CD14-positive monocyte (primary cell): ENCODE results near the gene TAF10. TPM values are rescaled to one million over a fixed set of nuclear protein-coding genes. Genes with fewer than 3 reads are reported as not detected.

ENCODE experiments used
- DNase-seq, 3 donors: peaks; one replicate each; pipeline ENCODE4 v3.0.0-alpha.2; 2011 to 2022
- H2AFZ ChIP-seq: 2 replicates; pipeline ENCODE4 v1.6.0; 2012; ENCODE audit warnings: mild to moderate bottlenecking, low read depth, low read length, inconsistent platforms; ENCODE audit not compliant: insufficient read depth, poor library complexity, severe bottlenecking
- H3K27ac ChIP-seq, 2 donors: 1 replicate in 1 of 2; 2 replicates in 1 of 2; pipeline ENCODE4 v1.5.1; 2012 to 2013; ENCODE audit warnings: low read length in 2 of 2, control low read depth in 1 of 2, inconsistent platforms in 1 of 2, low read depth in 1 of 2, mild to moderate bottlenecking in 1 of 2
- H3K27me3 ChIP-seq, 2 donors: one replicate each; pipeline versions ENCODE4 v1.6.0 to v1.6.1; 2011 to 2013; ENCODE audit warnings: low read length in 2 of 2; ENCODE audit not compliant: control insufficient read depth in 2 of 2, insufficient read depth in 2 of 2
- H3K36me3 ChIP-seq, 2 donors: replicated peaks in 1 of 2; 1 replicate in 1 of 2; 2 replicates in 1 of 2; pipeline versions ENCODE4 v1.5.1 to v1.6.1; 2012 to 2013; ENCODE audit warnings: low read length in 2 of 2, control low read depth in 1 of 2, inconsistent platforms in 1 of 2, mild to moderate bottlenecking in 1 of 2; ENCODE audit not compliant: insufficient read depth in 2 of 2, control insufficient read depth in 1 of 2
- H3K4me1 ChIP-seq, 2 donors: 1 replicate in 1 of 2; 2 replicates in 1 of 2; pipeline versions ENCODE4 v1.5.1 to v1.6.1; 2012 to 2013; ENCODE audit warnings: low read length in 2 of 2, control low read depth in 1 of 2, inconsistent platforms in 1 of 2, mild to moderate bottlenecking in 1 of 2, moderate library complexity in 1 of 2; ENCODE audit not compliant: insufficient read depth in 2 of 2, control insufficient read depth in 1 of 2
- H3K4me2 ChIP-seq: replicated peaks from 2 replicates; pipeline ENCODE3; 2012; ENCODE audit warnings: low read length, moderate library complexity, mild to moderate bottlenecking; ENCODE audit not compliant: poor library complexity, severe bottlenecking; ENCODE audit errors: extremely low read depth
- H3K4me3 ChIP-seq, 3 experiments: fragments of 200-600 bp in 1 of 3; sonication (generic) in 1 of 3; replicated peaks in 1 of 3; 1 replicate in 2 of 3; 2 replicates in 1 of 3; pipeline ENCODE4 v1.5.1; 2011 to 2013; ENCODE audit warnings: low read length in 3 of 3, mild to moderate bottlenecking in 3 of 3, control low read depth in 2 of 3, low read depth in 2 of 3, inconsistent platforms in 1 of 3, moderate library complexity in 1 of 3
- H3K79me2 ChIP-seq: 2 replicates; pipeline ENCODE4 v1.6.0; 2012; ENCODE audit warnings: mild to moderate bottlenecking, control low read depth, inconsistent platforms, low read length, moderate library complexity; ENCODE audit not compliant: insufficient read depth
- H3K9ac ChIP-seq: 2 replicates; pipeline ENCODE4 v1.6.0; 2017; ENCODE audit warnings: low read length, mild to moderate bottlenecking; ENCODE audit not compliant: insufficient read depth, poor library complexity, severe bottlenecking
- H3K9me3 ChIP-seq, 2 donors: replicated peaks in 1 of 2; 1 replicate in 1 of 2; 2 replicates in 1 of 2; pipeline versions ENCODE4 v1.5.1 to v1.6.1; 2012 to 2013; ENCODE audit warnings: low read length in 2 of 2, control low read depth in 1 of 2; ENCODE audit not compliant: control insufficient read depth in 1 of 2, insufficient read depth in 1 of 2
- H4K20me1 ChIP-seq: 2 replicates; pipeline ENCODE4 v1.6.0; 2012; ENCODE audit warnings: mild to moderate bottlenecking, low read length, control low read depth, moderate library complexity; ENCODE audit not compliant: insufficient read depth
- H3K27ac Mint-ChIP-seq, 7 donors: one replicate each; pipeline ENCODE4 v1.8.0; 2020; ENCODE audit warnings: mild to moderate bottlenecking in 7 of 7, mixed read lengths in 7 of 7, moderate library complexity in 6 of 7, inconsistent platforms in 2 of 7
- H3K27me3 Mint-ChIP-seq, 3 donors: one replicate each; pipeline ENCODE4 v1.8.0; 2021 to 2022; ENCODE audit warnings: low read depth in 3 of 3, mild to moderate bottlenecking in 3 of 3, mixed read lengths in 3 of 3, moderate library complexity in 3 of 3, inconsistent platforms in 1 of 3
- H3K36me3 Mint-ChIP-seq, 2 donors: one replicate each; pipeline ENCODE4 v1.8.0; 2020; ENCODE audit warnings: mixed read lengths in 2 of 2, inconsistent platforms in 1 of 2, mild to moderate bottlenecking in 1 of 2
- H3K4me1 Mint-ChIP-seq: one replicate; pipeline ENCODE4 v1.8.0; 2020; ENCODE audit warnings: mild to moderate bottlenecking, mixed read lengths
- H3K4me3 Mint-ChIP-seq, 2 donors: one replicate each; pipeline ENCODE4 v1.8.0; 2020; ENCODE audit warnings: mild to moderate bottlenecking in 2 of 2, mixed read lengths in 2 of 2, moderate library complexity in 1 of 2
- H3K9me3 Mint-ChIP-seq, 7 donors: one replicate each; pipeline ENCODE4 v1.8.0; 2020 to 2022; ENCODE audit warnings: mixed read lengths in 7 of 7, mild to moderate bottlenecking in 6 of 7, moderate library complexity in 6 of 7, inconsistent platforms in 2 of 7
- WGBS: methylation state at CpG from one replicate; pipeline ENCODE4 v1.1.5; 2013; ENCODE audit warnings: missing lambda C conversion rate; ENCODE audit not compliant: insufficient coverage; 5-methylcytosine and 5-hydroxymethylcytosine counted together
- intact Hi-C, 2 donors: fragments of 100-400 bp; cut with micrococcal nuclease; formaldehyde crosslinking; loops; one replicate each; pipeline versions ENCODE4 v1.15.0 to v1.15.1; 2023
- polyA plus RNA-seq, 3 donors: library from polyadenylated mRNA; depleted of rRNA in 1 of 3; unstranded in 2 of 3; stranded (reverse) in 1 of 3; fragments of 300-500 nt in 2 of 3; fragments of >200 nt in 1 of 3; fragmentation: Illumina TruSeq in 2 of 3; gene quantifications; 1 replicate in 2 of 3; 2 replicates in 1 of 3; pipeline ENCODE4 v1.2.3, GENCODE V29; 2012 to 2021
- TF ChIP-seq, protein P1 (sequence below): fragments of 200-600 bp; IDR thresholded peaks from one replicate; pipeline ENCODE4 v1.8.0; 2022; ENCODE audit warnings: antibody characterized with exemption, mild to moderate bottlenecking

The TAF10 gene
- polyA plus RNA-seq, 3 donors = 137 to 233 (median 232) TPM

DNA sequence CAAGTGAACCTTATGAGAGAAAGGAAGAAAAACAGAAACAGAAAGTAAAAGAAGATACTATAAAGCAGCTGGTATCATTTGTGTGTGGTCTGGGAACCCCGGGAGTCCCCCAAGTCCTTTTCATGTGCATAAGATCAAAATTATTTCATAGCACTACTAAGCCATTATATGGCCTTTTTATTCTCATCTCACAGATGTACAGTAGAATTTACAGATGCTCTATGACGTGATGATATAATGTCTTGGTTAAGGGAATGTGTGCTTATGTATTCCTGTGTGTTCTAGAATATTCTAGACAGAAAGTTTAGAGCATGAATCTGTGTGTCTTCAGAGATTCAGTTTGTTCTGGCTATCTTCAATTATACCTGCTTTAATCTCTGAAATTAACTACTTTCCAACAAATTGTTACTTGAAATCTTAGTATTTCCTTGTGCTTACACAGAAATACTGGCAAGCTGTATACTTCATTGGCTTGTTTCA is 15.8 kb upstream of the TAF10 start:
- DNase-seq = no peak
- no CpG with 5 or more reads among the region's 2 CpGs for WGBS
- Mint-ChIP-seq H3K27ac (no peak overlapping the region), H3K4me3 (peak overlapping the region in 1 of 2 donors; percentile 39), H3K36me3 (no peaks in the 10 kb centered on the region), H3K9me3 (peaks cover 0 to 9% (median 0%) of the 10 kb centered on the region in 7 donors), H3K27me3 (peaks cover 0 to 2% (median 0%) of the 10 kb centered on the region in 3 donors), H3K4me1 (peaks cover 7% of the 10 kb centered on the region)
- Histone ChIP-seq H3K27ac (no peak overlapping the region), H3K4me2 (no peak overlapping the region), H3K9ac (no peak overlapping the region), H3K79me2 (no peaks in the 10 kb centered on the region), H3K4me1 (peaks cover 6 to 9% of the 10 kb centered on the region in 2 donors), H3K9me3 (no peaks in the 10 kb centered on the region), H3K27me3 (no peaks in the 10 kb centered on the region), H2AFZ (no peak overlapping the region), H3K4me3 (no peak overlapping the region), H4K20me1 (no peaks in the 10 kb centered on the region), H3K36me3 (no peaks in the 10 kb centered on the region)
- TF ChIP-seq, protein P1, sequence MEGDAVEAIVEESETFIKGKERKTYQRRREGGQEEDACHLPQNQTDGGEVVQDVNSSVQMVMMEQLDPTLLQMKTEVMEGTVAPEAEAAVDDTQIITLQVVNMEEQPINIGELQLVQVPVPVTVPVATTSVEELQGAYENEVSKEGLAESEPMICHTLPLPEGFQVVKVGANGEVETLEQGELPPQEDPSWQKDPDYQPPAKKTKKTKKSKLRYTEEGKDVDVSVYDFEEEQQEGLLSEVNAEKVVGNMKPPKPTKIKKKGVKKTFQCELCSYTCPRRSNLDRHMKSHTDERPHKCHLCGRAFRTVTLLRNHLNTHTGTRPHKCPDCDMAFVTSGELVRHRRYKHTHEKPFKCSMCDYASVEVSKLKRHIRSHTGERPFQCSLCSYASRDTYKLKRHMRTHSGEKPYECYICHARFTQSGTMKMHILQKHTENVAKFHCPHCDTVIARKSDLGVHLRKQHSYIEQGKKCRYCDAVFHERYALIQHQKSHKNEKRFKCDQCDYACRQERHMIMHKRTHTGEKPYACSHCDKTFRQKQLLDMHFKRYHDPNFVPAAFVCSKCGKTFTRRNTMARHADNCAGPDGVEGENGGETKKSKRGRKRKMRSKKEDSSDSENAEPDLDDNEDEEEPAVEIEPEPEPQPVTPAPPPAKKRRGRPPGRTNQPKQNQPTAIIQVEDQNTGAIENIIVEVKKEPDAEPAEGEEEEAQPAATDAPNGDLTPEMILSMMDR = no peak
- intact Hi-C loops = no loop called here

DNA sequence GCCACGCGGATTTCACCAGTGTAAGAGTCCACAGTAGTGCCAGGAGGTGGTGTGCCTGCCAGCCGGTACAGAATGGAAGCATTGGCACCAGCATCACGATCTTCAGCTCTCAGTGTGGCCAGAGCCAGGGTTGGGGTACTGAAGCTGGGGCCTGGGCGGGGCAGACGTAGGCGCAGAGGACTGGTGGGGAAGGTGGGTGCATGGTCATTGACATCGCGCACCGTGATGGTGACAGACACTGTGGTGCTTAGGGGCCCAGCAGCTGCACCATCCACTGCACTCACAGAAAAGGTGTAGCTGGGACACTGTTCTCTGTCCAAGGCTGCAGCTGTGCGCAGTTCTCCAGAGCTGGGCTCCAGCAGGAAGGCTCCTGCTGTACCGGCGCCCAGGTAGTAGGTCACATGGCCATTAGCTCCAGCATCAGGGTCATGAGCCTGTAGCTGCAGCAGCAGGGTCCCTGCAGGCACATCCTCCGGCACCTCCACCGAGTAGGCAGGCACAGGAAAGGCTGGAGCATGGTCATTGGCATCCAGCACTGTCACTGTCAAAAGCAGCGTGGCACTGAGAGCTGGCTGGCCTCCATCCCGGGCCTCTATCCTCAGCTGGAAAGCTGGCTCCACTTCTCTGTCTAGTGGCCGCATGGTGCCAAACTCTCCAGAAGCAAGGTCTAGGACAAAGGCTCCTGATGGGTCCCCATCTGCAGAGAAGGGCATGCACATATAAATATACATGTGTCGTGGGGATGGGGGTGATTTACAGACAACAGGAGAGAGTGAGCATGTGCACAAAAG is 15.2 kb upstream of the TAF10 start:
- Mint-ChIP-seq H3K4me3 (peak overlapping the region in 1 of 2 donors; percentile 39), H3K36me3 (no peaks in the 10 kb centered on the region), H3K4me1 (peaks cover 7% of the 10 kb centered on the region), H3K9me3 (peaks cover 0 to 9% (median 0%) of the 10 kb centered on the region in 7 donors), H3K27me3 (peaks cover 0 to 2% (median 0%) of the 10 kb centered on the region in 3 donors), H3K27ac (no peak overlapping the region)
- no peaks in the 10 kb centered on the region for H3K9me3 ChIP-seq
- peaks cover 6 to 9% of the 10 kb centered on the region in 2 donors for H3K4me1 ChIP-seq
- H3K27ac ChIP-seq = no peak overlapping the region
- no peak overlapping the region for H3K4me2 ChIP-seq
- no peak overlapping the region for H3K9ac ChIP-seq
- no peak overlapping the region for H3K4me3 ChIP-seq
- intact Hi-C loops = no loop called here
- 89% methylated on average over 15 of the region's 19 CpGs for WGBS
- H2AFZ ChIP-seq = no peak overlapping the region
- no peak for DNase-seq
- TF ChIP-seq, protein P1 = no peak
- no peaks in the 10 kb centered on the region for H3K79me2 ChIP-seq
- no peaks in the 10 kb centered on the region for H4K20me1 ChIP-seq
- no peaks in the 10 kb centered on the region for H3K36me3 ChIP-seq
- no peaks in the 10 kb centered on the region for H3K27me3 ChIP-seq
